ENCODE data around the gene ANKEF1.

Gene ANKEF1

DNA sequence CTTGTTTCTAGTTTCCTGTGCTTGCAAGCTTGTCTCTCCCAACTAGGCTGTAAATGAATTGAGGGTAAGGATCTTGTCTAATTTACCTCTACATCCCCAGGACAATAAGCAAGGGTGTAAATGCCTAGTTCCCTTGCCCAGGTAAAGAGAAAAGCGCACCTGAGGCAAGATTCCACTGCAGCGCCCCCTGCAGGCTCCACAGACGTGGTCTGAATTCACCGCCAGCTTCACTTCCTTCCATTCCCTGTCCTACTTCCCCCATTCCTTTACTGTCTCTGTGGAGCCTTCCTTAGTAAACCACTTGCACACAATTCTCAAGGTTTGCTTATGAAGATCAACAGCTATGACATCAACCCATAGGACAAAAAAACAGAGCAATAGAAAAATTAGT, 42.3 kb downstream of the ANKEF1 start:
- Histone ChIP-seq H3K27me3 (no peaks in the 10 kb centered on the region), H3K9me3 (no peaks in the 10 kb centered on the region), H3K27ac (no peak overlapping the region), H3K4me3 (no peak overlapping the region), H3K4me1 (peaks cover 0 to 16% (median 2%) of the 10 kb centered on the region in 4 donors), H3K36me3 (no peaks in the 10 kb centered on the region)
- intact Hi-C loops (cut with DNase I; ENCODE audit: low total_unique reads), result no loop called here
- no peak for DNase-seq
- TF ChIP-seq, protein P1, sequence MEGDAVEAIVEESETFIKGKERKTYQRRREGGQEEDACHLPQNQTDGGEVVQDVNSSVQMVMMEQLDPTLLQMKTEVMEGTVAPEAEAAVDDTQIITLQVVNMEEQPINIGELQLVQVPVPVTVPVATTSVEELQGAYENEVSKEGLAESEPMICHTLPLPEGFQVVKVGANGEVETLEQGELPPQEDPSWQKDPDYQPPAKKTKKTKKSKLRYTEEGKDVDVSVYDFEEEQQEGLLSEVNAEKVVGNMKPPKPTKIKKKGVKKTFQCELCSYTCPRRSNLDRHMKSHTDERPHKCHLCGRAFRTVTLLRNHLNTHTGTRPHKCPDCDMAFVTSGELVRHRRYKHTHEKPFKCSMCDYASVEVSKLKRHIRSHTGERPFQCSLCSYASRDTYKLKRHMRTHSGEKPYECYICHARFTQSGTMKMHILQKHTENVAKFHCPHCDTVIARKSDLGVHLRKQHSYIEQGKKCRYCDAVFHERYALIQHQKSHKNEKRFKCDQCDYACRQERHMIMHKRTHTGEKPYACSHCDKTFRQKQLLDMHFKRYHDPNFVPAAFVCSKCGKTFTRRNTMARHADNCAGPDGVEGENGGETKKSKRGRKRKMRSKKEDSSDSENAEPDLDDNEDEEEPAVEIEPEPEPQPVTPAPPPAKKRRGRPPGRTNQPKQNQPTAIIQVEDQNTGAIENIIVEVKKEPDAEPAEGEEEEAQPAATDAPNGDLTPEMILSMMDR (IDR thresholded peaks at IDR 0.05), result no peak

DNA sequence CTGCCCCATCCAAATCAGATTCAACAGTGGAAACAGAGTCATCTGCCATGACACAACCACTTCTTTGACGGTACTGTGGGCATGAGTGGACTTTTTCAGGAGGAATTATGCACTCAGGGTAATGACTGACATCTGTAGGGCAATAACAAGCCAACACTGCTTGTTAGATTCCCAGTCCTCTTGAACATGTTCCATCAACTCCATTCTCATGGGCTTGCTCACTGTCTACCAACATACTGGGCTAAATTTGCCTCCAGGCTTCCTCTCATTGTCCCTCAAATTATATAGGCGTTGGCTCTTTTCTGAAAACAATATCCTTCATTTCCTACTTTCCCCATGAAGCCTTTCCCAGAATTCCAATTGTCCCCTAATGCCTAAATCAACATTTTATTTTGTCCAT, 43.1 kb downstream of the ANKEF1 start:
- H3K36me3 ChIP-seq, result no peaks in the 10 kb centered on the region
- TF ChIP-seq, protein P1 (IDR thresholded peaks at IDR 0.05), result no peak
- no peak overlapping the region for H3K4me3 ChIP-seq
- intact Hi-C loops (cut with DNase I; ENCODE audit: low total_unique reads), result no loop called here
- peaks cover 0 to 16% (median 2%) of the 10 kb centered on the region in 4 donors for H3K4me1 ChIP-seq
- no peaks in the 10 kb centered on the region for H3K27me3 ChIP-seq
- H3K27ac ChIP-seq, result no peak overlapping the region
- DNase-seq, result no peak
- H3K9me3 ChIP-seq, result no peaks in the 10 kb centered on the region

DNA sequence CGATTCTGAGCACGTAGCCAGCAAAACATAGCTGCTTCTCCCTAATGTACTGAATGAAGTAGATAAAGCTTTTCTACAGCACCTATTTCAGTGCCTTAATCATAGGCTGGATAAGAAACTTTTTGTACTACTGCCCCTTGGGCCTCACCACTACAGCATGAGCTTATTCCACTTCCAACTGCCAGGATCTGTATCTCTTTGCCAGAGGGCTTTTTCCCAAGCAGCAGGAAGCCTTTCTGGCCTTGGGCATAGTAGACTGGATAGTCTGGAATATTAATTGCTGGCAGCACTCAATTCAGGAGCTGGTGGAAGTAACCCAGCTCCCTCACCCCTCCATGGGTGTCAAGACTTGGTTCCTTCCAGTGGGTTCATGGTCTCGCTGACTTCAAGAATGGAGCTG, 43.6 kb downstream of the ANKEF1 start:
- TF ChIP-seq, protein P1 (IDR thresholded peaks at IDR 0.05), result no peak
- no peaks in the 10 kb centered on the region for H3K36me3 ChIP-seq
- DNase-seq, result no peak
- H3K9me3 ChIP-seq, result no peaks in the 10 kb centered on the region
- H3K27ac ChIP-seq, result no peak overlapping the region
- no peaks in the 10 kb centered on the region for H3K27me3 ChIP-seq
- intact Hi-C loops (cut with DNase I; ENCODE audit: low total_unique reads), result no loop called here
- H3K4me3 ChIP-seq, result no peak overlapping the region
- peaks cover 0 to 16% (median 2%) of the 10 kb centered on the region in 4 donors for H3K4me1 ChIP-seq

DNA sequence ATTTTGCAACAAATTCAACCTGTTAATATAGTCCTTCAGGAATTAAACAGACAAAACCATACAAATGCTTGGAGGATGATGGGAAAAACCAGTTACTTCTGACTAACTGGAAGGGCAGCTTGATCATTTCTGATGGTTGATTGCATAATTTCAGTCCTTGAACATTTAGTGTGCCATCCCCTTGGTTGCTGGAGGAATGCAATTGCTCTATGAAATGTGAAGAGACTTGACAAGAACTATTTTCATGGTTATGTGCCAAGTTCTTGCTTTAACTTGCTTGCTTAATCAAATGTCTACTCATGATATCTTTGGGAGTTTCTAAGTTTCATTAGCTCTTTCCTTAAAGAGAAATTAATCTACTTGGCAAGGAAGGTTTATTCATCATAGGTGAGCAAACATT, 45.2 kb downstream of the ANKEF1 start:
- Histone ChIP-seq H3K36me3 (no peaks in the 10 kb centered on the region), H3K9me3 (no peaks in the 10 kb centered on the region), H3K27me3 (no peaks in the 10 kb centered on the region), H3K27ac (no peak overlapping the region), H3K4me3 (no peak overlapping the region), H3K4me1 (peaks cover 0 to 8% (median 0%) of the 10 kb centered on the region in 4 donors)
- TF ChIP-seq, protein P1 (IDR thresholded peaks at IDR 0.05), result no peak
- no peak for DNase-seq
- intact Hi-C loops (cut with DNase I; ENCODE audit: low total_unique reads), result no loop called here

DNA sequence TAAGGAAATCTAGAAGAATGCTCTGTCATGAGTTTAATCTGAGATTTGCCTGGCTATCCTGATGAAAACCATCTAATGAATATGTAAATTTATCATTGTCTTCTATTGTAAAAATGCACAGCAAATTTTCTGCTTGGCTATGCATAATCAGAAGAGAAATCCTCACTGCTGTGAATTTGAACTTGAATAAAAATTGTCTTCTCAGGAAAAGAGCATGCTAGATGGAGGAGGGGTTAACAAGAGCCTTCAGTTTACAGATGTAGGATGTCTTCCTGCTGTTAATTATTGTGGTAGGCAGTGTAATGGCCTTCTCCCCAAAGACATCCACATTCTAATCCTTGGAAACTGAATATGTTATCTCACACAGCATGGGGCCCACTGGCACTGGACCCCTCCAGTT, 45.8 kb downstream of the ANKEF1 start:
- Histone ChIP-seq H3K9me3 (no peaks in the 10 kb centered on the region), H3K27ac (no peak overlapping the region), H3K4me3 (no peak overlapping the region), H3K4me1 (peaks cover 0 to 4% (median 0%) of the 10 kb centered on the region in 4 donors), H3K36me3 (no peaks in the 10 kb centered on the region), H3K27me3 (no peaks in the 10 kb centered on the region)
- TF ChIP-seq, protein P1 (IDR thresholded peaks at IDR 0.05), result no peak
- intact Hi-C loops (cut with DNase I; ENCODE audit: low total_unique reads), result no loop called here
- DNase-seq, result no peak

All from tibial artery (tissue), 4 donors.